Gastroesophageal sphincter (tissue), 4 donors: ENCODE results near the gene LDB3. TPM values are rescaled to one million over a fixed set of nuclear protein-coding genes. Genes with fewer than 3 reads are reported as not detected.
A peak's percentile ranks its signal among the peaks of the same experiment; 100 is the strongest.

Experiments used
- ATAC-seq: fragments of 150-250 bp; one replicate; pipeline ENCODE4 v1.9.1; 2016; ENCODE audit warnings: mild to moderate bottlenecking, moderate library complexity
- H3K27ac ChIP-seq, 4 donors: fragments of 200-600 bp; sonication (generic) in 3 of 4; 1 replicate in 3 of 4; 2 replicates in 1 of 4; pipeline ENCODE4 v1.5.1; 2016 to 2019
- H3K27me3 ChIP-seq: fragments of 200-600 bp; sonication (generic); one replicate; pipeline ENCODE4 v1.5.1; 2019
- H3K36me3 ChIP-seq, 2 donors: fragments of 200-600 bp; sonication (generic); one replicate each; pipeline ENCODE4 v1.5.1; 2019; ENCODE audit warnings: control low read depth in 1 of 2
- H3K4me1 ChIP-seq, 3 donors: fragments of 200-600 bp; sonication (generic); 1 replicate in 2 of 3; 2 replicates in 1 of 3; pipeline ENCODE4 v1.5.1; 2016 to 2019; ENCODE audit warnings: control low read depth in 2 of 3
- H3K4me3 ChIP-seq, 2 donors: fragments of 200-600 bp; sonication (generic); one replicate each; pipeline ENCODE4 v1.5.1; 2019; ENCODE audit warnings: mild to moderate bottlenecking in 1 of 2, moderate library complexity in 1 of 2
- H3K9me3 ChIP-seq, 3 donors: fragments of 200-600 bp; sonication (generic); one replicate each; pipeline ENCODE4 v1.5.1; 2017 to 2019; ENCODE audit warnings: control low read depth in 2 of 3
- CTCF ChIP-seq, 4 experiments: fragments of 200-600 bp in 2 of 4; fragments of 450-650 bp in 2 of 4; sonication (generic) in 1 of 4; IDR thresholded peaks; one replicate each; pipeline ENCODE4 v1.5.1; 2017 to 2019; ENCODE audit warnings: antibody characterized with exemption in 4 of 4, mild to moderate bottlenecking in 2 of 4, moderate library complexity in 2 of 4
- EP300 ChIP-seq: sonication (generic); formaldehyde crosslinking; IDR thresholded peaks from one replicate; pipeline ENCODE4 v1.6.1; 2017; ENCODE audit warnings: antibody characterized with exemption, mild to moderate bottlenecking
- POLR2A ChIP-seq, 2 donors: fragments of 450-650 bp; IDR thresholded peaks; one replicate each; pipeline ENCODE4 v1.6.1; 2017; ENCODE audit warnings: antibody characterized with exemption in 2 of 2, mild to moderate bottlenecking in 2 of 2, moderate library complexity in 1 of 2
- POLR2AphosphoS5 ChIP-seq: sonication (generic); formaldehyde crosslinking; IDR thresholded peaks from one replicate; pipeline ENCODE4 v1.6.1; 2017; ENCODE audit warnings: antibody characterized with exemption
- WGBS, 2 donors: methylation state at CpG; one replicate each; pipeline ENCODE4 v1.1.5; 2018; ENCODE audit warnings: low coverage in 1 of 2; 5-methylcytosine and 5-hydroxymethylcytosine counted together
- total RNA-seq, 4 donors: library from RNA; depleted of rRNA; stranded (reverse); fragments of >200 nt; gene quantifications; one replicate each; pipeline ENCODE4 v1.1.0, GENCODE V29; 2016

LDB3 gene
- total RNA-seq, 4 donors from 2014 or later: 12.9 to 45.8 (median 18.6) TPM

- no peak for TF ChIP-seq EP300
- no peak for TF ChIP-seq POLR2A (IDR thresholded peaks at IDR 0.05)
- no peak for TF ChIP-seq POLR2AphosphoS5
- TF ChIP-seq CTCF (IDR thresholded peaks at IDR 0.05): no peak
- 82 to 87% methylated on average over 2 to 5 of the region's 7 CpGs for WGBS, 2 donors
- H3K27ac ChIP-seq: peak overlapping the region in 3 of 4 donors; percentile 32 to 60 (median 32)
- H3K27me3 ChIP-seq: no peaks in the 10 kb centered on the region
- H3K9me3 ChIP-seq: no peaks in the 10 kb centered on the region
- peaks cover 0 to 3% (median 0%) of the 10 kb centered on the region in 3 donors for H3K4me1 ChIP-seq
- no peak for ATAC-seq
- H3K36me3 ChIP-seq: peaks cover 0 to 77% of the 10 kb centered on the region in 2 donors
- H3K4me3 ChIP-seq: no peak overlapping the region
Observed at GRCh38 chr10:86699125-86699524, 30.8 kb downstream of the LDB3 start.

- peaks cover 0 to 77% of the 10 kb centered on the region in 2 donors for H3K36me3 ChIP-seq
- TF ChIP-seq POLR2A (IDR thresholded peaks at IDR 0.05) (no peak), POLR2AphosphoS5 (no peak), CTCF (IDR thresholded peaks at IDR 0.05) (no peak), EP300 (no peak)
- no peaks in the 10 kb centered on the region for H3K4me1 ChIP-seq
- H3K4me3 ChIP-seq: no peak overlapping the region
- H3K27me3 ChIP-seq: no peaks in the 10 kb centered on the region
- peak overlapping the region in 3 of 4 donors; percentile 22 to 60 (median 32) for H3K27ac ChIP-seq
- no peak for ATAC-seq
- 93% methylated on average over 6 of the region's 8 CpGs; no CpG with 5 or more reads in 1 of the 2 donors for whole genome bisulfite sequencing, 2 donors
- no peaks in the 10 kb centered on the region for H3K9me3 ChIP-seq
Observed at GRCh38 chr10:86699541-86699940, 31.2 kb downstream of the LDB3 start.

GRCh38 chr10:86699991-86700840, 31.9 kb downstream of the LDB3 start:
- H3K4me3 ChIP-seq: no peak overlapping the region
- no peaks in the 10 kb centered on the region for H3K9me3 ChIP-seq
- no peaks in the 10 kb centered on the region for H3K27me3 ChIP-seq
- no peaks in the 10 kb centered on the region for H3K4me1 ChIP-seq
- peaks cover 0 to 72% of the 10 kb centered on the region in 2 donors for H3K36me3 ChIP-seq
- peak overlapping the region in 3 of 4 donors; percentile 22 to 37 (median 32) for H3K27ac ChIP-seq
- no peak for TF ChIP-seq EP300
- no peak for TF ChIP-seq POLR2AphosphoS5
- no peak for TF ChIP-seq POLR2A (IDR thresholded peaks at IDR 0.05)
- no peak for TF ChIP-seq CTCF (IDR thresholded peaks at IDR 0.05)
- no CpG with 5 or more reads among the region's 9 CpGs for WGBS, 2 donors
- no peak for ATAC-seq

- Histone ChIP-seq H3K4me3 (no peak overlapping the region), H3K27ac (peak overlapping the region in 3 of 4 donors; percentile 22 to 37 (median 32)), H3K9me3 (no peaks in the 10 kb centered on the region), H3K27me3 (no peaks in the 10 kb centered on the region), H3K4me1 (no peaks in the 10 kb centered on the region), H3K36me3 (peaks cover 0 to 70% of the 10 kb centered on the region in 2 donors)
- 92% methylated on average over 6 of the region's 12 CpGs; no CpG with 5 or more reads in 1 of the 2 donors for WGBS, 2 donors
- TF ChIP-seq EP300 (no peak), POLR2A (IDR thresholded peaks at IDR 0.05) (no peak), POLR2AphosphoS5 (no peak), CTCF (IDR thresholded peaks at IDR 0.05) (no peak)
- no peak for ATAC-seq
Observed at GRCh38 chr10:86700851-86701617, 32.7 kb downstream of the LDB3 start.
